K562 (cell line): ENCODE data around the gene TDRD12.

Source experiments
- EWSR1 ChIP-seq: fragments of 450-650 bp; IDR thresholded peaks from 2 replicates; pipeline ENCODE4 v1.6.1; 2018; ENCODE audit warnings: borderline replicate concordance, mild to moderate bottlenecking, low read depth, moderate library complexity; ENCODE audit not compliant: partially characterized antibody
- FIP1L1 ChIP-seq: fragments of 200-400 bp; formaldehyde crosslinking; IDR thresholded peaks from 2 replicates; pipeline ENCODE4 v1.6.1; 2018; ENCODE audit warnings: mild to moderate bottlenecking, low read depth, low read length; ENCODE audit not compliant: poor library complexity, severe bottlenecking
- FOXA3 ChIP-seq, 2 experiments: fragments of 450-650 bp in 1 of 2; sonication (generic) in 1 of 2; formaldehyde crosslinking; IDR thresholded peaks in 1 of 2; conservative IDR thresholded peaks in 1 of 2; 2 replicates each; pipeline versions ENCODE4 v1.4.0 to v1.8.0; 2020 to 2022; ENCODE audit warnings: mild to moderate bottlenecking in 2 of 2, missing genetic modification reagents in 1 of 2
- FOXK1 ChIP-seq: sonication (generic); formaldehyde crosslinking; IDR thresholded peaks from 2 replicates; pipeline ENCODE4 v1.8.0; 2022; ENCODE audit warnings: missing genetic modification reagents, mild to moderate bottlenecking, borderline replicate concordance
- NEUROD1 ChIP-seq: fragments of 150-350 bp; IDR thresholded peaks from 2 replicates; pipeline ENCODE4 v1.6.1; 2014; ENCODE audit warnings: borderline replicate concordance, low read length, low read depth; ENCODE audit not compliant: partially characterized antibody
- RCOR1 ChIP-seq, 2 experiments: IDR thresholded peaks; 2 replicates each; pipeline ENCODE4 v1.6.1; 2012; ENCODE audit warnings: low read depth in 2 of 2, low read length in 2 of 2, borderline replicate concordance in 1 of 2, improper control_type of control experiment in 1 of 2
- SMAD2 ChIP-seq: fragments of 150-350 bp; IDR thresholded peaks from 2 replicates; pipeline ENCODE4 v1.6.1; 2014; ENCODE audit warnings: low read depth, mild to moderate bottlenecking, low read length
- STAG1 ChIP-seq: sonication (generic); formaldehyde crosslinking; IDR thresholded peaks from 2 replicates; pipeline ENCODE4 v1.5.0; 2020; ENCODE audit warnings: missing genetic modification reagents, borderline replicate concordance
- TEAD2 ChIP-seq: fragments of 450-650 bp; IDR thresholded peaks from 2 replicates; pipeline ENCODE4 v1.6.1; 2016; ENCODE audit warnings: missing genetic modification characterization, control low read depth, missing compliant biosample characterization
- ZNF121 ChIP-seq: sonication (generic); formaldehyde crosslinking; conservative IDR thresholded peaks from 2 replicates; pipeline ENCODE4 v1.8.0; 2022; ENCODE audit warnings: missing genetic modification reagents
- ZNF274 ChIP-seq: IDR thresholded peaks from 2 replicates; pipeline ENCODE4 v1.6.1; 2011; ENCODE audit warnings: low read depth, mild to moderate bottlenecking, low read length, moderate library complexity, borderline replicate concordance
- TF ChIP-seq, protein P1 (sequence below): sonication (generic); formaldehyde crosslinking; IDR thresholded peaks from 2 replicates; pipeline ENCODE4 v1.8.0; 2023; ENCODE audit warnings: mild to moderate bottlenecking, missing genetic modification reagents
- TF ChIP-seq, protein P2 (sequence below): sonication (generic); formaldehyde crosslinking; IDR thresholded peaks from 2 replicates; pipeline ENCODE4 v1.8.0; 2022; ENCODE audit warnings: mild to moderate bottlenecking, low read depth, missing genetic modification reagents

GRCh38 chr19:32743021-32743420 lies 23.5 kb downstream of the TDRD12 start:
- TF ChIP-seq FOXA3 (CRISPR knock-in tag; conservative IDR thresholded peaks at IDR 0.05 in 1 of 2, IDR thresholded peaks at IDR 0.05 in 1 of 2) (no peak), TEAD2 (no peak), EWSR1 (no peak), ZNF121 (CRISPR knock-in tag) (no peak), SMAD2 (no peak), FOXK1 (no peak), RCOR1 (IDR thresholded peaks at IDR 0.05; ENCODE audit: borderline replicate concordance in 1 of 2, low read depth in 2 of 2, low read length in 2 of 2) (no peak), ZNF274 (no peak), STAG1 (CRISPR knock-in tag) (no peak), NEUROD1 (no peak), FIP1L1 (no peak)
- TF ChIP-seq, protein P1, sequence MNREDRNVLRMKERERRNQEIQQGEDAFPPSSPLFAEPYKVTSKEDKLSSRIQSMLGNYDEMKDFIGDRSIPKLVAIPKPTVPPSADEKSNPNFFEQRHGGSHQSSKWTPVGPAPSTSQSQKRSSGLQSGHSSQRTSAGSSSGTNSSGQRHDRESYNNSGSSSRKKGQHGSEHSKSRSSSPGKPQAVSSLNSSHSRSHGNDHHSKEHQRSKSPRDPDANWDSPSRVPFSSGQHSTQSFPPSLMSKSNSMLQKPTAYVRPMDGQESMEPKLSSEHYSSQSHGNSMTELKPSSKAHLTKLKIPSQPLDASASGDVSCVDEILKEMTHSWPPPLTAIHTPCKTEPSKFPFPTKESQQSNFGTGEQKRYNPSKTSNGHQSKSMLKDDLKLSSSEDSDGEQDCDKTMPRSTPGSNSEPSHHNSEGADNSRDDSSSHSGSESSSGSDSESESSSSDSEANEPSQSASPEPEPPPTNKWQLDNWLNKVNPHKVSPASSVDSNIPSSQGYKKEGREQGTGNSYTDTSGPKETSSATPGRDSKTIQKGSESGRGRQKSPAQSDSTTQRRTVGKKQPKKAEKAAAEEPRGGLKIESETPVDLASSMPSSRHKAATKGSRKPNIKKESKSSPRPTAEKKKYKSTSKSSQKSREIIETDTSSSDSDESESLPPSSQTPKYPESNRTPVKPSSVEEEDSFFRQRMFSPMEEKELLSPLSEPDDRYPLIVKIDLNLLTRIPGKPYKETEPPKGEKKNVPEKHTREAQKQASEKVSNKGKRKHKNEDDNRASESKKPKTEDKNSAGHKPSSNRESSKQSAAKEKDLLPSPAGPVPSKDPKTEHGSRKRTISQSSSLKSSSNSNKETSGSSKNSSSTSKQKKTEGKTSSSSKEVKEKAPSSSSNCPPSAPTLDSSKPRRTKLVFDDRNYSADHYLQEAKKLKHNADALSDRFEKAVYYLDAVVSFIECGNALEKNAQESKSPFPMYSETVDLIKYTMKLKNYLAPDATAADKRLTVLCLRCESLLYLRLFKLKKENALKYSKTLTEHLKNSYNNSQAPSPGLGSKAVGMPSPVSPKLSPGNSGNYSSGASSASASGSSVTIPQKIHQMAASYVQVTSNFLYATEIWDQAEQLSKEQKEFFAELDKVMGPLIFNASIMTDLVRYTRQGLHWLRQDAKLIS (CRISPR knock-in tag), result no peak
- TF ChIP-seq, protein P2, sequence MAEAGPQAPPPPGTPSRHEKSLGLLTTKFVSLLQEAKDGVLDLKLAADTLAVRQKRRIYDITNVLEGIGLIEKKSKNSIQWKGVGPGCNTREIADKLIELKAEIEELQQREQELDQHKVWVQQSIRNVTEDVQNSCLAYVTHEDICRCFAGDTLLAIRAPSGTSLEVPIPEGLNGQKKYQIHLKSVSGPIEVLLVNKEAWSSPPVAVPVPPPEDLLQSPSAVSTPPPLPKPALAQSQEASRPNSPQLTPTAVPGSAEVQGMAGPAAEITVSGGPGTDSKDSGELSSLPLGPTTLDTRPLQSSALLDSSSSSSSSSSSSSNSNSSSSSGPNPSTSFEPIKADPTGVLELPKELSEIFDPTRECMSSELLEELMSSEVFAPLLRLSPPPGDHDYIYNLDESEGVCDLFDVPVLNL (CRISPR knock-in tag), result no peak
